K562 (cell line): ENCODE results near the gene PTCH2. TPM values are rescaled to one million over a fixed set of nuclear protein-coding genes. Genes with fewer than 3 reads are reported as not detected.

Experiments used
- CSDE1 ChIP-seq, 2 experiments: fragments of 450-650 bp; IDR thresholded peaks; 2 replicates each; pipeline ENCODE4 v1.6.1; 2016; ENCODE audit warnings: mild to moderate bottlenecking in 1 of 2
- GATAD2A ChIP-seq: fragments of 450-650 bp; IDR thresholded peaks from 2 replicates; pipeline ENCODE4 v1.6.1; 2017
- KDM2B ChIP-seq: fragments of 250-450 bp; sonication (Bioruptor Pico); IDR thresholded peaks from 2 replicates; pipeline ENCODE4 v1.8.0; 2021; ENCODE audit warnings: mild to moderate bottlenecking, moderate library complexity
- NCOA1 ChIP-seq: fragments of 450-650 bp; IDR thresholded peaks from 2 replicates; pipeline ENCODE4 v1.6.1; 2016; ENCODE audit warnings: low read depth
- NCOR1 ChIP-seq: fragments of 450-650 bp; IDR thresholded peaks from 2 replicates; pipeline ENCODE4 v1.6.1; 2016; ENCODE audit warnings: mild to moderate bottlenecking, moderate library complexity
- NFYB ChIP-seq: IDR thresholded peaks from 2 replicates; pipeline ENCODE4 v1.6.1; 2011; ENCODE audit warnings: mild to moderate bottlenecking, moderate library complexity; ENCODE audit not compliant: insufficient read length; ENCODE audit errors: extremely low read depth
- PHB ChIP-seq: fragments of 250-450 bp; sonication (Bioruptor Pico); IDR thresholded peaks from 2 replicates; pipeline ENCODE4 v1.5.0; 2021
- RBFOX2 ChIP-seq: fragments of 200-400 bp; formaldehyde crosslinking; IDR thresholded peaks from 2 replicates; pipeline ENCODE4 v1.6.1; 2017; ENCODE audit warnings: low read depth, mild to moderate bottlenecking, low read length, moderate library complexity
- TBP ChIP-seq: optimal IDR thresholded peaks from 2 replicates; pipeline ENCODE3; 2011; ENCODE audit warnings: low read depth, low read length, improper control_type of control experiment
- U2AF1 ChIP-seq: fragments of 200-400 bp; formaldehyde crosslinking; optimal IDR thresholded peaks from 2 replicates; pipeline ENCODE3; 2017; ENCODE audit warnings: mild to moderate bottlenecking, low read depth, low read length, moderate library complexity
- ZNF239 ChIP-seq: fragments of 250-450 bp; sonication (Bioruptor Pico); IDR thresholded peaks from 2 replicates; pipeline ENCODE4 v1.4.0; 2020; ENCODE audit warnings: mild to moderate bottlenecking
- ZNF282 ChIP-seq: sonication (generic); formaldehyde crosslinking; IDR thresholded peaks from 2 replicates; pipeline ENCODE4 v1.8.1; 2023; ENCODE audit warnings: missing genetic modification reagents
- ZNF589 ChIP-seq: fragments of 200-800 bp; sonication (Bioruptor generic); IDR thresholded peaks from 2 replicates; pipeline ENCODE4 v1.6.1; 2016; ENCODE audit warnings: low read depth, missing genetic modification characterization, missing compliant biosample characterization
- polyA plus RNA-seq, 8 experiments: library from polyadenylated mRNA; depleted of rRNA in 4 of 8; stranded (reverse) in 5 of 8; unstranded in 3 of 8; fragments of >200 nt; fragmentation: Nextera tagmentation in 2 of 8; fragmentation: Illumina TruSeq in 1 of 8; extraction: Ambion mirVana in 2 of 8; extraction: Trizol in 1 of 8; gene quantifications; 2 replicates each; pipeline versions ENCODE4 v1.2.1 to v1.2.3, GENCODE V29; 2011 to 2014; ENCODE audit warnings: inconsistent platforms in 1 of 8, missing spikeins in 1 of 8
- total RNA-seq, 7 experiments: library from RNA; depleted of rRNA in 6 of 7; stranded (reverse); fragments of >200 nt in 6 of 7; fragmentation: Illumina TruSeq in 2 of 7; extraction: Trizol in 2 of 7; gene quantifications; 2 replicates each; pipeline versions ENCODE4 v1.2.1 to v1.2.3, GENCODE V29; 2011 to 2021; ENCODE audit warnings: low replicate concordance in 1 of 7
- TF ChIP-seq, protein P1 (sequence below): sonication (generic); formaldehyde crosslinking; IDR thresholded peaks from 2 replicates; pipeline ENCODE4 v1.8.0; 2023; ENCODE audit warnings: missing genetic modification reagents, mild to moderate bottlenecking, borderline replicate concordance
- TF ChIP-seq, protein P2 (sequence below), 2 experiments: IDR thresholded peaks; 2 replicates each; pipeline ENCODE4 v1.6.1; 2012; ENCODE audit warnings: improper control_type of control experiment in 2 of 2, low read depth in 2 of 2, low read length in 2 of 2, borderline replicate concordance in 1 of 2

The PTCH2 gene
- total and polyA plus RNA-seq, 9 of the 15 experiments (the other 6 are each of a cell fraction or from before 2014, with no cell fraction given): 0.15 to 27.3 (median 0.48) TPM; not detected in 1

DNA sequence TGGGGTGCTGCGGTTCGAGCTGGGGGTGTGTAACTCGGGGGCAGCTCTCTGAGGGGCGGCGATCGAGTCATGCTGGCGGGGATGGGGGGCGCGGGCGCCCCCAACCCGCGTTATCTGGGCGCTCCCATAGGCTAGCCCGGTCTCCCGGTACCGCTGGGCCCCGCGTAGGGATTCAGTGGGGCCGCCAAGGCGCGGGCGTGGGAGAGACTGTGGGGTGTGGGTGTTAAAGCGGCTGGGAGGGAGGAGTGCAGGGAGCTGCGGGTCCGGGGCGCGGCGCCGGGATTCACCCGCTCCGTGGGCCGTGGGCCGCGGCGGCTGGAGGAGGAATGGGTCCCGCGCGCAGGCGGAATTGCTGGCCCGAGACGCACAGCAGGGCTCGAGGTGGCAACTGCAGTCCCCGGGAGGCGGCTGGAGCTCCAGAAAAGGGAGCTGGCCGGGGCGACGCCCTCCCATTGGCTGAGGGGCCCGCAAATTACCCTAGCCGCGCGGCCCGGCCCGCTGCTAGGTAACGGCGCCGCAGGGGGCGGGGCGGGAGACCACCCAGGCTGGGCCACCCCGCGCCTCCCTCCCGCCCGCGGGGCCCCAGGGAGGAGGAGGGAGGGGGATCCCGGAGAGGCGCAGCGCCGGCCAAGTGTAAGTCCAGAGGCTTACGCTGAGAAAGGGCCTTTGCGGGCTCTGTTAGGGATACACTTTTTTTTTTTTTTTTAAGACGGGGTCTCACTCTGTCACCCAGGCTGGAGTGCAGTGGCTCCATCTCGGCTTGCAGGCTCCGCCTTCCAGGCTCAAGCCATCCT, at the start of gene PTCH2 (continued):
- TF ChIP-seq, protein P1, sequence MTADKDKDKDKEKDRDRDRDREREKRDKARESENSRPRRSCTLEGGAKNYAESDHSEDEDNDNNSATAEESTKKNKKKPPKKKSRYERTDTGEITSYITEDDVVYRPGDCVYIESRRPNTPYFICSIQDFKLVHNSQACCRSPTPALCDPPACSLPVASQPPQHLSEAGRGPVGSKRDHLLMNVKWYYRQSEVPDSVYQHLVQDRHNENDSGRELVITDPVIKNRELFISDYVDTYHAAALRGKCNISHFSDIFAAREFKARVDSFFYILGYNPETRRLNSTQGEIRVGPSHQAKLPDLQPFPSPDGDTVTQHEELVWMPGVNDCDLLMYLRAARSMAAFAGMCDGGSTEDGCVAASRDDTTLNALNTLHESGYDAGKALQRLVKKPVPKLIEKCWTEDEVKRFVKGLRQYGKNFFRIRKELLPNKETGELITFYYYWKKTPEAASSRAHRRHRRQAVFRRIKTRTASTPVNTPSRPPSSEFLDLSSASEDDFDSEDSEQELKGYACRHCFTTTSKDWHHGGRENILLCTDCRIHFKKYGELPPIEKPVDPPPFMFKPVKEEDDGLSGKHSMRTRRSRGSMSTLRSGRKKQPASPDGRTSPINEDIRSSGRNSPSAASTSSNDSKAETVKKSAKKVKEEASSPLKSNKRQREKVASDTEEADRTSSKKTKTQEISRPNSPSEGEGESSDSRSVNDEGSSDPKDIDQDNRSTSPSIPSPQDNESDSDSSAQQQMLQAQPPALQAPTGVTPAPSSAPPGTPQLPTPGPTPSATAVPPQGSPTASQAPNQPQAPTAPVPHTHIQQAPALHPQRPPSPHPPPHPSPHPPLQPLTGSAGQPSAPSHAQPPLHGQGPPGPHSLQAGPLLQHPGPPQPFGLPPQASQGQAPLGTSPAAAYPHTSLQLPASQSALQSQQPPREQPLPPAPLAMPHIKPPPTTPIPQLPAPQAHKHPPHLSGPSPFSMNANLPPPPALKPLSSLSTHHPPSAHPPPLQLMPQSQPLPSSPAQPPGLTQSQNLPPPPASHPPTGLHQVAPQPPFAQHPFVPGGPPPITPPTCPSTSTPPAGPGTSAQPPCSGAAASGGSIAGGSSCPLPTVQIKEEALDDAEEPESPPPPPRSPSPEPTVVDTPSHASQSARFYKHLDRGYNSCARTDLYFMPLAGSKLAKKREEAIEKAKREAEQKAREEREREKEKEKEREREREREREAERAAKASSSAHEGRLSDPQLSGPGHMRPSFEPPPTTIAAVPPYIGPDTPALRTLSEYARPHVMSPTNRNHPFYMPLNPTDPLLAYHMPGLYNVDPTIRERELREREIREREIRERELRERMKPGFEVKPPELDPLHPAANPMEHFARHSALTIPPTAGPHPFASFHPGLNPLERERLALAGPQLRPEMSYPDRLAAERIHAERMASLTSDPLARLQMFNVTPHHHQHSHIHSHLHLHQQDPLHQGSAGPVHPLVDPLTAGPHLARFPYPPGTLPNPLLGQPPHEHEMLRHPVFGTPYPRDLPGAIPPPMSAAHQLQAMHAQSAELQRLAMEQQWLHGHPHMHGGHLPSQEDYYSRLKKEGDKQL (CRISPR knock-in tag): 0 out of 2 replicates have a peak, but pooled peaks have one; percentile 63
- TF ChIP-seq ZNF589 (CRISPR knock-in tag): no peak
- TF ChIP-seq PHB (CRISPR knock-in tag): 0 out of 2 replicates have a peak, but pooled peaks have one; percentile 38
- TF ChIP-seq RBFOX2: peak; percentile 77
- TF ChIP-seq ZNF282: peak; percentile 74; the same call in 1 of the 2 replicates
- 0 out of 2 replicates have a peak, but pooled peaks have one; percentile 11 for TF ChIP-seq KDM2B
- peak; percentile 26 for TF ChIP-seq TBP
- TF ChIP-seq ZNF239: no peak
- 0 out of 2 replicates have a peak, but pooled peaks have one; percentile 8 for TF ChIP-seq NCOA1
- no peak for TF ChIP-seq CSDE1 (IDR thresholded peaks at IDR 0.05)
- no peak for TF ChIP-seq NCOR1
- peak; percentile 44 for TF ChIP-seq U2AF1
- TF ChIP-seq NFYB: peak; percentile 60
- TF ChIP-seq GATAD2A: 0 out of 2 replicates have a peak, but pooled peaks have one; percentile 44
- TF ChIP-seq, protein P2, sequence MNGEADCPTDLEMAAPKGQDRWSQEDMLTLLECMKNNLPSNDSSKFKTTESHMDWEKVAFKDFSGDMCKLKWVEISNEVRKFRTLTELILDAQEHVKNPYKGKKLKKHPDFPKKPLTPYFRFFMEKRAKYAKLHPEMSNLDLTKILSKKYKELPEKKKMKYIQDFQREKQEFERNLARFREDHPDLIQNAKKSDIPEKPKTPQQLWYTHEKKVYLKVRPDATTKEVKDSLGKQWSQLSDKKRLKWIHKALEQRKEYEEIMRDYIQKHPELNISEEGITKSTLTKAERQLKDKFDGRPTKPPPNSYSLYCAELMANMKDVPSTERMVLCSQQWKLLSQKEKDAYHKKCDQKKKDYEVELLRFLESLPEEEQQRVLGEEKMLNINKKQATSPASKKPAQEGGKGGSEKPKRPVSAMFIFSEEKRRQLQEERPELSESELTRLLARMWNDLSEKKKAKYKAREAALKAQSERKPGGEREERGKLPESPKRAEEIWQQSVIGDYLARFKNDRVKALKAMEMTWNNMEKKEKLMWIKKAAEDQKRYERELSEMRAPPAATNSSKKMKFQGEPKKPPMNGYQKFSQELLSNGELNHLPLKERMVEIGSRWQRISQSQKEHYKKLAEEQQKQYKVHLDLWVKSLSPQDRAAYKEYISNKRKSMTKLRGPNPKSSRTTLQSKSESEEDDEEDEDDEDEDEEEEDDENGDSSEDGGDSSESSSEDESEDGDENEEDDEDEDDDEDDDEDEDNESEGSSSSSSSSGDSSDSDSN (IDR thresholded peaks at IDR 0.05; ENCODE audit: borderline replicate concordance in 1 of 2, low read depth in 2 of 2, low read length in 2 of 2): peak; percentile 73 to 74; a peak in 2 of 4 replicates
